K562 (cell line): ENCODE results near the gene TNFSF13. TPM values are rescaled to one million over a fixed set of nuclear protein-coding genes. Genes with fewer than 3 reads are reported as not detected.

Experiments
- KDM5B ChIP-seq: fragments of 200-600 bp; sonication (generic); IDR thresholded peaks from 2 replicates; pipeline ENCODE4 v1.6.1; 2012; ENCODE audit warnings: low read depth, mild to moderate bottlenecking, moderate library complexity, low read length, control low read depth, inconsistent platforms; ENCODE audit not compliant: insufficient replicate concordance
- SNRNP70 ChIP-seq: fragments of 200-400 bp; formaldehyde crosslinking; optimal IDR thresholded peaks from 2 replicates; pipeline ENCODE3; 2017; ENCODE audit warnings: low read depth, low read length
- ZBTB40 ChIP-seq, 2 experiments: fragments of 450-650 bp in 1 of 2; sonication (generic) in 1 of 2; formaldehyde crosslinking in 1 of 2; IDR thresholded peaks; 2 replicates each; pipeline versions ENCODE4 v1.7.1 to v1.9.0; 2016 to 2022; ENCODE audit warnings: inconsistent platforms in 1 of 2, mild to moderate bottlenecking in 1 of 2, missing genetic modification reagents in 1 of 2
- ZC3H8 ChIP-seq: fragments of 450-650 bp; IDR thresholded peaks from 2 replicates; pipeline ENCODE4 v1.6.1; 2017
- ZMIZ1 ChIP-seq, 2 experiments: fragments of 150-350 bp in 1 of 2; IDR thresholded peaks; 2 replicates each; pipeline ENCODE4 v1.6.1; 2012 to 2016; ENCODE audit warnings: low read depth in 2 of 2, low read length in 2 of 2, mild to moderate bottlenecking in 1 of 2, moderate library complexity in 1 of 2
- ZNF121 ChIP-seq: sonication (generic); formaldehyde crosslinking; conservative IDR thresholded peaks from 2 replicates; pipeline ENCODE4 v1.8.0; 2022; ENCODE audit warnings: missing genetic modification reagents
- ZNF280B ChIP-seq: fragments of 250-450 bp; sonication (Bioruptor Pico); IDR thresholded peaks from 2 replicates; pipeline ENCODE4 v1.5.1; 2021; ENCODE audit warnings: mild to moderate bottlenecking
- polyA plus RNA-seq, 8 experiments: library from polyadenylated mRNA; depleted of rRNA in 4 of 8; stranded (reverse) in 5 of 8; unstranded in 3 of 8; fragments of >200 nt; fragmentation: Nextera tagmentation in 2 of 8; fragmentation: Illumina TruSeq in 1 of 8; extraction: Ambion mirVana in 2 of 8; extraction: Trizol in 1 of 8; gene quantifications; 2 replicates each; pipeline versions ENCODE4 v1.2.1 to v1.2.3, GENCODE V29; 2011 to 2014; ENCODE audit warnings: inconsistent platforms in 1 of 8, missing spikeins in 1 of 8
- total RNA-seq, 7 experiments: library from RNA; depleted of rRNA in 6 of 7; stranded (reverse); fragments of >200 nt in 6 of 7; fragmentation: Illumina TruSeq in 2 of 7; extraction: Trizol in 2 of 7; gene quantifications; 2 replicates each; pipeline versions ENCODE4 v1.2.1 to v1.2.3, GENCODE V29; 2011 to 2021; ENCODE audit warnings: low replicate concordance in 1 of 7
- TF ChIP-seq, protein P1 (sequence below): fragments of 250-450 bp; sonication (Bioruptor Pico); IDR thresholded peaks from 2 replicates; pipeline ENCODE4 v1.5.0; 2020; ENCODE audit warnings: mild to moderate bottlenecking, borderline replicate concordance

The TNFSF13 gene
- total and polyA plus RNA-seq, 9 of the 15 experiments (the other 6 are each of a cell fraction or from before 2014, with no cell fraction given): 0.04 to 0.51 (median 0.19) TPM; not detected in 1

DNA sequence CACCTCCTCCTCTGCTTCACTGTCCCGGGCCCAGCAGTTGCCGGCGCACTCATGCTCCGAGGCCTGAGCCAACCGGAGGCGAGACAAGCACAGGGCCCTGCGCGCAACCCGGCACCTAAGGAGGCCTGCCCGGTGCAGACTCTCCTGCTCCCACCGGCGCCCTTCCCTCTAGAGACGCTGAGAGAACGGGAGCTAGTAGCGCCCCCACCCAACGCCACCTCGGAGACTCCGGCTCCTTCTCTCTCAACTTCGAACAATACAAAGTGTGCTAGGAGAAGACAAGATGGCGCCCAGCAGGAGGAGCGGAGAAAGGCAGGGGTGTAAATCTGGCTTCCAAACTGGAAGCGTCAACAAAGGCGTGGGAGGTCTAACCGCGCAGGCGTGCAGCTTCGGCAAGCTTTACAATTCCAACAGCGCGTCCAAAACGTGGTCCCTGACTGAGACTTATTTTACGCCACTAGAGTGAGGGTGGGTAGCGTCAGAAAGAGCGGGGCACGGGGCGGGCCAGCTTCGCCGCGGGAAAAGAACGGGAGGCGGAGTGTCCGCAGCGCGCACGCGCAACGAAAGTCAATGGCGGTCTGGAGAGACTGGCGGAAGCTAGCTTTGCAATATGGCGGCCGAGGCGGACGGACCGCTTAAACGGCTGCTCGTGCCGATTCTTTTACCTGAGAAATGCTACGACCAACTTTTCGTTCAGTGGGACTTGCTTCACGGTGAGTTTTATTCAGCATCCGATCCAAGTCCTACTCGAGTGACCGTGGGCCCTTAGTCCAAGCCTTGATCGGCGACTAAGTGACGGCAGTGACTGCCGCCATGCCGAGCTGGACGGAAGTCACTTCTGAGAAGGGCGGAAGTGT, 24.9 kb downstream of the TNFSF13 start, which contains the start of gene MPDU1 (continued):
- peak; percentile 98 for TF ChIP-seq ZBTB40 (IDR thresholded peaks at IDR 0.05)
- TF ChIP-seq ZBTB40 (CRISPR knock-in tag; IDR thresholded peaks at IDR 0.05): no peak
- no peak for TF ChIP-seq ZNF121 (CRISPR knock-in tag)
- TF ChIP-seq ZC3H8: no peak
- TF ChIP-seq ZMIZ1 (IDR thresholded peaks at IDR 0.05; ENCODE audit: low read depth in 2 of 2, low read length in 2 of 2): 0 out of 4 replicates have a peak, but pooled peaks of 1 of the 2 experiments have one; percentile 3
- no peak for TF ChIP-seq SNRNP70
- TF ChIP-seq, protein P1, sequence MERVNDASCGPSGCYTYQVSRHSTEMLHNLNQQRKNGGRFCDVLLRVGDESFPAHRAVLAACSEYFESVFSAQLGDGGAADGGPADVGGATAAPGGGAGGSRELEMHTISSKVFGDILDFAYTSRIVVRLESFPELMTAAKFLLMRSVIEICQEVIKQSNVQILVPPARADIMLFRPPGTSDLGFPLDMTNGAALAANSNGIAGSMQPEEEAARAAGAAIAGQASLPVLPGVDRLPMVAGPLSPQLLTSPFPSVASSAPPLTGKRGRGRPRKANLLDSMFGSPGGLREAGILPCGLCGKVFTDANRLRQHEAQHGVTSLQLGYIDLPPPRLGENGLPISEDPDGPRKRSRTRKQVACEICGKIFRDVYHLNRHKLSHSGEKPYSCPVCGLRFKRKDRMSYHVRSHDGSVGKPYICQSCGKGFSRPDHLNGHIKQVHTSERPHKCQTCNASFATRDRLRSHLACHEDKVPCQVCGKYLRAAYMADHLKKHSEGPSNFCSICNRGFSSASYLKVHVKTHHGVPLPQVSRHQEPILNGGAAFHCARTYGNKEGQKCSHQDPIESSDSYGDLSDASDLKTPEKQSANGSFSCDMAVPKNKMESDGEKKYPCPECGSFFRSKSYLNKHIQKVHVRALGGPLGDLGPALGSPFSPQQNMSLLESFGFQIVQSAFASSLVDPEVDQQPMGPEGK: 0 out of 2 replicates have a peak, but pooled peaks have one; percentile 37
- no peak for TF ChIP-seq ZNF280B (CRISPR knock-in tag)
- TF ChIP-seq KDM5B: peak; percentile 74
